H1 (cell line): ENCODE measurements around the gene FOXM1.

ENCODE experiments used
- CBX8 ChIP-seq: fragments of 300-800, 300-1000 bp; sonication (generic); IDR thresholded peaks from 2 replicates; pipeline ENCODE4 v1.7.1; 2016; ENCODE audit warnings: low read depth, low read length, borderline replicate concordance
- CHD2 ChIP-seq: IDR thresholded peaks from 2 replicates; pipeline ENCODE4 v1.6.1; 2012; ENCODE audit warnings: low read length, improper control_type of control experiment
- CTBP2 ChIP-seq: IDR thresholded peaks from 2 replicates; pipeline ENCODE4 v1.7.0; 2011; ENCODE audit warnings: borderline replicate concordance, mild to moderate bottlenecking, moderate library complexity, mixed read lengths, low read length; ENCODE audit not compliant: insufficient read depth, insufficient read length
- CTCF ChIP-seq, 3 experiments: IDR thresholded peaks; 1 replicate in 2 of 3; 2 replicates in 1 of 3; pipeline versions ENCODE4 v1.5.1 to v1.6.1; 2011; ENCODE audit warnings: low read length in 3 of 3, mild to moderate bottlenecking in 3 of 3, inconsistent platforms in 2 of 3, low read depth in 1 of 3, moderate library complexity in 1 of 3; ENCODE audit not compliant: insufficient read depth in 1 of 3; ENCODE audit errors: control extremely low read depth in 1 of 3
- GABPA ChIP-seq: IDR thresholded peaks from 2 replicates; pipeline ENCODE4 v1.6.1; 2011; ENCODE audit warnings: mild to moderate bottlenecking, low read length, moderate library complexity, borderline replicate concordance; ENCODE audit not compliant: insufficient read depth
- HDAC2 ChIP-seq, 2 experiments: fragments of 300-600 bp in 1 of 2; sonication (generic) in 1 of 2; IDR thresholded peaks; 2 replicates each; pipeline ENCODE4 v1.6.1; 2011 to 2012; ENCODE audit warnings: low read depth in 2 of 2, low read length in 2 of 2, mild to moderate bottlenecking in 2 of 2, moderate library complexity in 2 of 2, borderline replicate concordance in 1 of 2, inconsistent platforms in 1 of 2
- KDM1A ChIP-seq: fragments of 200-600, 300-600 bp; sonication (generic); IDR thresholded peaks from 2 replicates; pipeline ENCODE4 v1.7.1; 2016; ENCODE audit warnings: mild to moderate bottlenecking, low read length, borderline replicate concordance
- POLR2AphosphoS5 ChIP-seq: IDR thresholded peaks from 2 replicates; pipeline ENCODE4 v1.6.1; 2011; ENCODE audit warnings: low read depth, low read length
- RAD21 ChIP-seq, 2 experiments: IDR thresholded peaks in 1 of 2; conservative IDR thresholded peaks in 1 of 2; 2 replicates each; pipeline ENCODE4 v1.6.1; 2011; ENCODE audit warnings: low read depth in 2 of 2, low read length in 2 of 2, improper control_type of control experiment in 1 of 2, inconsistent platforms in 1 of 2, mild to moderate bottlenecking in 1 of 2, moderate library complexity in 1 of 2
- RFX5 ChIP-seq: IDR thresholded peaks from 2 replicates; pipeline ENCODE4 v1.6.1; 2011; ENCODE audit warnings: low read depth, low read length, improper control_type of control experiment, borderline replicate concordance
- SAP30 ChIP-seq: fragments of 300-600 bp; sonication (generic); IDR thresholded peaks from 2 replicates; pipeline ENCODE4 v1.7.1; 2012; ENCODE audit warnings: low read length, moderate library complexity, mild to moderate bottlenecking, inconsistent platforms; ENCODE audit not compliant: insufficient read depth, insufficient replicate concordance
- SP1 ChIP-seq: IDR thresholded peaks from 2 replicates; pipeline ENCODE4 v1.6.1; 2011; ENCODE audit warnings: low read depth, low read length
- ZNF274 ChIP-seq: IDR thresholded peaks from 2 replicates; pipeline ENCODE4 v1.7.0; 2012; ENCODE audit warnings: low read length, borderline replicate concordance; ENCODE audit errors: extremely low read depth

DNA sequence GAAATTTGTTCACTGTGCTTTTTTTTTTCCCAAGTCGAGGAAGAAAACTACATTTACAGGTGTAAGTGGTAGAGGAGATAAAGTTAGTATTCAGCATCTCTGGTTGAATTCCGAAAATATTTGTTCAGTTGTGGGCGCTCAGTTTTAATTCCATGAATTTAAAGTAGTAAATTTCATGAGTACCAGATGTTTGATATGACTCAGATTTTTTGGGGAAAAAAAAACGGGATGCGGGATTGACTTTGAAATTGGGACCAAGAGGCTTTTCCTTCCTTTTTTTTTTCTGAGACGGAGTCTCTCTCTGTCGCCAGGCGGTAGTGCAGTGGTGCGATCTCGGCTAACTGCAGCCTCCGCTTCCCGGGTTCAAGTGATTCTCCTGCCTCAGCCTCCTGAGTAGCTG is 15.3 kb upstream of the FOXM1 start:
- TF ChIP-seq SP1 (no peak), HDAC2 (IDR thresholded peaks at IDR 0.05; ENCODE audit: borderline replicate concordance in 1 of 2, low read depth in 2 of 2, low read length in 2 of 2) (no peak), CTBP2 (no peak), CBX8 (no peak), RFX5 (no peak), GABPA (no peak), SAP30 (no peak), CTCF (IDR thresholded peaks at IDR 0.05; ENCODE audit: control extremely low read depth in 1 of 3, insufficient read depth in 1 of 3, low read depth in 1 of 3, low read length in 3 of 3) (no peak), POLR2AphosphoS5 (no peak), ZNF274 (no peak), CHD2 (no peak), KDM1A (no peak), RAD21 (IDR thresholded peaks at IDR 0.05 in 1 of 2, conservative IDR thresholded peaks at IDR 0.05 in 1 of 2; ENCODE audit: low read depth in 2 of 2, low read length in 2 of 2) (no peak)
